CD4-positive, alpha-beta T cell treated with Interferon alpha-2 for 1 hour (primary cell): ENCODE measurements around the gene RDH12.
"Not testable (repeated sequence)": the region's sequence is repeated elsewhere in the genome, so short reads cannot be mapped to it uniquely, and the experiment has no call there.

Experiments used
- DNase-seq, 2 donors: peaks; one replicate each; pipeline ENCODE4 v3.0.0-alpha.2; 2020 to 2022

The RDH12 gene

DNA sequence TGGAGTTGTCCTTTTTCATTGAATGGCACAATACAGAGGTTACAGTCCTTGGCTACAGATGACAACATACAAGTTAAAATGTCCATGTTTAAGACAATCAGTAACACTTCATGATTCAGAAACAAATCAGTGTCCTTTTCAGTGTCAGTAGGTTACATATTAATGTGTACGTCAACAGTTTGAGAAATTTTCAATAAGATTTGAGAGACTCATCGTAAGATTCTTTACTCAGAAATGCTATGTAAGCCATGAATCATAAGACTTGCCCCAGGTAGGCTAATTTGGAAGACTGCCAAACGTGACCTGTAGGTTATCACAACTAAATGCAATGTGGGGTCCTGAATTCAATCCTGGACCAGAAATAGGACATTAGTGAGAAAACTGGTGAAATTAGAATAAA, 3.5 kb downstream of the RDH12 start:
- no peak for DNase-seq

DNA sequence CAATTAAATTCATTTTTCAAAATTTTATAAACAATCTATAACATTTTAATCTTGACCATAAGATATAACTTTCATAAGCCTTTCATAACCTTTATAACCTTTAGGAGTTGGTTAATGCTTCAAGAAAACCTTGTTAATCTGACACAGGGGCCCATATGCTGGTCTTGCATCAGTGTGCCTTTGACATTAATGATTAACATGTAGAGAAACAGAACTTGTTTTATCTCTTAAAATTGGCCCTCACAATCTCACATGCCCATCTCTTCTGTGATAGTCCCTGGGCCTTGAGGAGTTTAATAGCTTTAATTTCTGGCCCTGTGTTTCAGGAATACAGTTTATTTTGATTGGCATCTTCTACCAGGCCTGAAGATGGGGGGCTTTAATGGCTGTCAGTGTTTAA, 7.7 kb downstream of the RDH12 start:
- not testable (repeated sequence) for DNase-seq

DNA sequence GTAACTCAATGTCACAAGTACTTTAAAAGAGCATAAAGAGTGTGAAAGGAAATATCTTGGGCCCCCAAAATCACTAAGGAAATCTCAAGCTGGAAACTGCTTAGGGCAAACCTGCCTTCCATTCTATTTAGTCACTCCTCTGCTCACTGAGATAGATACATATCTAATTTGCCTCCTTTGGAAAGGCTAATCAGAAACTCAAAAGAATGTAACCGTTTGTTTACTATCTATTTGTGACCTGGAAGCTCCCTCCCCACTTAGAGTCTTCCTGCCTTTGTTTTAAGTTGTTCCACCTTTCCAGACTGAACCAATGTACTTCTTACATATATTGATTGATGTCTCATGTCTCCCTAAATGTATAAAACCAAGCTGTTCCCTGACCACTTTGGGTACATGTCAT, 8.1 kb downstream of the RDH12 start:
- DNase-seq, result not testable (repeated sequence)

DNA sequence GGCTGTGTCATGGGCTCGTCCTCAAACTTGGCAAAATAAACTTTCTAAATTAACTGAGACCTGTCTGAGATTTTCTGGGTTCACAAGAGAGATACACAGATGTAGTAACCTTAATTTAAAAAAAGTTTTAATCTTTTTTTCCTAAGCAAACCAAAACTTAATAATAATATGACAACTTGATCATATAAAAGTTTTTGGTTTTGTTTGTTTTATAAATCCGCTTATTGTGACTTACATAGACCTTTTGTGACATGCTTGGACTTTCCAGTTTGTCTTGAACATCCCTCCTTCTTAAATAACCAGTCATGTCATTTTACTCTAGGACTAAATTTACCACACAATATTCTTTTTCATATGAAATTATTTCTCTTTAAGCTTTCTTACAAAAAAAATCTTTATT, 8.5 kb downstream of the RDH12 start:
- no peak for DNase-seq

DNA sequence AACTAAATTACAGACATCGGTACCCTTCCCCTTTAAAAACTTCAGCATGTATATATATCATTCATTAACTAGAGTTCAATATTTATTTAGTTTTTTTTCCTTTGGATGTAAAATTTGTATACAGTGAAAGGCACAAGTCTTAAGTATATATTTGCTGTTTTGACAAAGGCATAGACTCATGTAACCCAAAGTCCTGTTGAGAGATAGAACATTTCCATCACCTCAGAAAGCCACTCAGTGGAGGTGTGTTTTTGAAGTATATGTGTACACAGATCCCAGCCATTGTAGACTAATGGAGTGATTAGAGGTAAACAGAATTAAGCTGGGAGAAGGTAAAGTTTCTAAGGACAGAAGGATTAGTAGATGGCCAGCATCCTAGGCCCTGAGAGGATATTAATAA, 15.4 kb downstream of the RDH12 start:
- no peak for DNase-seq

DNA sequence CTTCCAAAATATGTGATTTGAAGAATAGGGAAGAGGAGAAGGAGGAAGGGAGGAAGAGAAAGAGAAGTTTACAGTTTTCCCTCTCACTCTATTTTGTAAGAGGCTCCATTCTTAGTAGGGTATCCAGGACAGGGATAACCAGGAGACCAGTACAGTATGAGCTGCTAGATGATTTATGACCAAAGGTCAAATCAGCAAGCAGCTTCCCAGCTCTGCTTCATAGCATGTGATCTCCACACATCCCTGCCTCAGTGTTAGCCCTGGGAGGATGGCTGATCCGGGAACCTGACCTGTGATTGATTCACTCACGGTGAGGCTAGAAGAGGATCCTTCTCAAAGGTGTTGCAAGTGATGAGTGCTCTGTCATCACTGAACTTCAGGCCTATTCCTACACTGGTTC, 16.6 kb downstream of the RDH12 start:
- DNase-seq, result no peak

DNA sequence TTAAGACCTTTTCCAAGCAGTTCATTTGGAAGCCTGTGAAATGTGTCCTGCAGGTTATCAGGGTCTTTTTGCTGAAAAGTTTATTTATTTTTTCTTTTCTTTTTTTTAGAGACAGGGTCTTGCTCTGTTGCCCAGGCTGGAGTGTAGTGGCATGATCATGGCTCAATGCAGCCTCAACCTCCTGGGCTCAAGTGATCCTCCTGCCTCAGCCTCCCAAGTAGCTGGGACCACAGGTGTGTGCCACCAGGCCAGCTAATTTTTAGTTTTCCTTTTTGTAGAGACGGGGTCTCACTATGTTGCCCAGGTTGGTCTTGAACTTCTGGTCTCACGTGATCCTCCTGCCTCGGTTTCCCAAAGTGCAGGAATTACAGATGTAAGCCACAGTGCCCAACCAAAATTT, 17.7 kb downstream of the RDH12 start:
- DNase-seq, result not testable (repeated sequence)

DNA sequence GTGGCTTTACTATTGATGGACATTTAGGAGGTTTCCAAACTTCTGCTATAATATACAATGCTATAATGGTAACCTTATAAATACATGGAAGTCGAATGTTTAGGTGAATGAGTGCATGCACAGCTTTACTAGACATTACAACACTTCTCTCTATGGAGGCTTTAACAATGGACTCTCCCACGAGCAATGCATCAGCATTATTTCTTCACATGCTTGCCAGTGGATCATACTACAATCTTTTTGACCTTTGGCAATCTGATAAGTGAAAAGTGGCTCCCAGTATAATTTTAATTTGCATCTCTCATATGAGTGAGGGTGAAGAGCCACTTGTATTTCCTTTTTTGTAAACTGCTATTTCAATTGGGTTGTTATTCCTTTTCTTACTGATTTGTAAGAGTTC, 18.2 kb downstream of the RDH12 start:
- no peak for DNase-seq

DNA sequence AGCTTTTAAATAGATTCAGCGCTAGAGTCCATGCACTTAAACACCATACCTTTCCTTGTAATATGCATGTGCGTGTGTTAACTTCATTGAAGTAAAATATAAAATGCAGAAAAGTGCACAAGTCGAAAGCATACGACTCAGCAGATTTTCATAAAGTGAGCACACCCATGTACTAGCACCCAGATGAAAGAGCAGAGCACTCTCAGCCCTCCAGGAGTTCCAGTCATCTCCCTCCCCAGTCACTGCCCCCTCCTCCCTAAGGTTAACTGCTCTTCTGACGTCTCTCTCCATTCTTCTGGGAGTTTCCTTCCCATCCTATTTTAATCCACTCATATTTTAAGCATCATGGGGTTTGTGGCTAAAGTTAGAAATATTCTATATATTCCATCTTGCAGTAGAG, 20.2 kb downstream of the RDH12 start:
- no peak for DNase-seq

DNA sequence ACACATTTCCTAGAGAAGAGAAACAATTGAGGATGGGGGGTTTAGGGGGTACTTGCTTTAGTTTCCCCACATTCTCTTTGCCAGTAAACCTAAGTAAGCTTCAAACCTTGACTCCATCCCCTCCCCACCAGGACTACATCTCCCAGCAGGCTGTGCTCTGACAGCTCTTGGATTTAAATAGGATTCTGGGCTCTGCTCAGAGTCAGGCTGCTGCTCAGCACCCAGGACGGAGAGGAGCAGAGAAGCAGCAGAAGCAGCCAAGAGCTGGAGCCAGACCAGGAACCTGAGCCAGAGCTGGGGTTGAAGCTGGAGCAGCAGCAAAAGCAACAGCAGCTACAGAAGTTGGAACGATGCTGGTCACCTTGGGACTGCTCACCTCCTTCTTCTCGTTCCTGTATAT, 20.6 kb downstream of the RDH12 start:
- no peak for DNase-seq

DNA sequence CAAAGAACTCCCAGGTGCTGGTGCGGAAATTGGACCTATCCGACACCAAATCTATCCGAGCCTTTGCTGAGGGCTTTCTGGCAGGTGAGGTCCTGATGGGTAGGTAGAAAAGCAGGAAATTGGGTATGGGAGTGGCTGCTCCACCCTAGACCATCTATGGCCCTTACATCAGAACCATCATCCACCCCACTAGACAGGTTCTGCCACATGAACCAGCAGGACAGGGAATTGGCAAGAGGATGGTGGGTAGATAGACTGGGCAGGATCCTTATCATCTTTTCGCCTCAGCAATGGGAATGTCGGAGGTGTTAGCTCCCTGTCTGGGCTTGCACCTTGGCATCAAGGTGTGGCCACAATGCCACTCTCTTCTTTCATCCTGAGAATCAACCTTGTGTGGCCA, 23.5 kb downstream of the RDH12 start:
- no peak for DNase-seq

DNA sequence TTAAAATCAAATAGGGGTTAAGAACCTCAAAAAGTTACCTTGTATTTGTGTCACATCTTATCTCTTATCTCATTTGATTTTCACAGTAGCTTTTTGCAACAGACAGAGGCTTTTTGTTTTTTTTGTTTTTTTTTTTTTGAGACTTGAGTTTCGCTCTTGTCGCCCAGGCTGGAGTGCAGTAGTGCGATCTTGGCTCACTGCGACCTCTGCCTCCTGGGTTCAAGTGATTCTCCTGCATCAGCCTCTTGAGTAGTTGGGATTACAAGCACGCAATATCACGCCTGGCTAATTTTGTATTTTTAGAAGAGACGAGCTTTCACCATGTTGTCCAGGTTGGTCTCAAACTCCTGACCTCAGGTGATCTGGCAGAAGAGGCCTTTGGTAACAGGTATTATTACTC, 25.7 kb downstream of the RDH12 start:
- no peak for DNase-seq

DNA sequence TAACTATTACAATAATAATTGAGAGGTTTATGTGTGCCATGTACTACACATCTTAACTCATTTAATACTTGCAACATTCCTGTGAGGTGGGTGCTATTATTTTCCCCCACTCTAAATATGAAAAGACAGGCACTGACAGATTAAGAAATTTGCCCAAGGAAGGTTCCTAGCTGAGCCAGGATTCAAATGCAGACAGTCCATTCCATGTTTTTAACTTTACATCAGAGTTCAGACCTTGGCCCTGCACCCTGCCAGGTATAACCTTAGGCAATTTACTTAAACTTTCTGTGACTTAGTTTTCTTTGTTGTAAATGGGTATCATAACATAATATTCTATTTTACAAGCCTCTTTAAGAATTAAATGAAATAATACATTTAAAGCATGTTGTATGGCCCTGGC, 26.6 kb downstream of the RDH12 start:
- DNase-seq, result no peak

DNA sequence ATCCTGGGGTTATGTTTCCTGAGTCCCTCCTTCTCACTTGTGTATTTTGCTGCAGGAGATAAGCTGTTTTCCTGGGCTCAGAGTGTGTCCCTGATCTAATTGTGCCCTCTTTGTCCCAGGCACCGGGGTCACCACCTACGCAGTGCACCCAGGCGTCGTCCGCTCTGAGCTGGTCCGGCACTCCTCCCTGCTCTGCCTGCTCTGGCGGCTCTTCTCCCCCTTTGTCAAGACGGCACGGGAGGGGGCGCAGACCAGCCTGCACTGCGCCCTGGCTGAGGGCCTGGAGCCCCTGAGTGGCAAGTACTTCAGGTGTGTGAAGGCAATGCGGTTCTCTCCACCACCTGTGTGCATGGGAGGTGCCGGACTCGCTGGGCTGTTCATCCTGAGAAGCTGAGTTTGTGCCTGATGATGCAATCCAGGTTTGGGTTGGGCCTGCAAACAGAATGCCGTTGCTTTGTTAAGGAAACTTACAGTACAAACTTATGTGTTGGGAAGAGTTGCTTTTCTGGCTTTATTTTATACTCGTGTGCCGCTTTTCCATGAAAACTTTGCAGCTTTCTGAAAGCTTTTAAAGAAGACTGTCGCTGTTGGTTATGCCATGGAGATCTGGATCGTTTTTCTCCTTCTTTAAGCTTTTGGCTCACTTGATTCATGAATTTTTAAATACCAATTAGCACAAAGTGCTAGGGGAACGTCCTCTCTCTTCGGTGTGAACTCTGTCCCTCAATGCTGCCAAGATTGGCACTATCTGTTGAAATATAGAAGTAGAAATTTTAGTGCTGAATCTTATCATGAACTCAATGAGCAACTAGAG, 27.6 kb downstream of the RDH12 start:
- DNase-seq, result no peak

DNA sequence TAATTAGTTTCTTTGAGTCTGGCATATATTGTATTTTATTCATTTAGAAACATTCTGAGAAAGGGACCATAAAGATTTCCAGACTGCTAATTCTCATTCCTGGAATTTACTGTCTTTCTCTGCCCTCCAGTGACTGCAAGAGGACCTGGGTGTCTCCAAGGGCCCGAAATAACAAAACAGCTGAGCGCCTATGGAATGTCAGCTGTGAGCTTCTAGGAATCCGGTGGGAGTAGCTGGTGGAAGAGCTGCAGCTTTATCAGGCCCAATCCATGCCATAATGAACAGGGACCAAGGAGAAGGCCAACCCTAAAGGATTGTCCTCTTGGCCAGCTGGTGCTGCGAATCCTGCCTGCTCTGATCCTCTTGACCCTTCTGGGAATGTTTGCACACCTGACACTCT, 31.9 kb downstream of the RDH12 start:
- DNase-seq, result no peak

DNA sequence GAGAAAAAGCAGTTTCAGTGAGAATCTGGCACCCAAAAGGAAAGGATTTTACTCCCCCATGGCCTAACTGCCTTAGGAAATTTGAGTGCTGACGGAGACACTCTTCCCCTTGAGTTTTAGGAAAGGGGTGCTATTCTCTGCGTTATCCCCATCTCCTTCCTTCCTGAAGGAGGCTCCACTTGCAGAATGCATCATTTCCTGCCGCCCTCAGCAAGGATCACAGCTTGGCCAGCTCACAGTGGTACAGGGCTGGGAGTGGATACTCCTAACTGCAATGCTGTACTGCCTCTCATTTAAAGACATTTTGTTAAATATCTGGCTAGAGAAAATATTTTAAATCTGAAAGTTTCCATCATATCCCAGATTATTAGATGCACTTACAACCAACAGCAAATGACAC, 33.0 kb downstream of the RDH12 start:
- no peak for DNase-seq

DNA sequence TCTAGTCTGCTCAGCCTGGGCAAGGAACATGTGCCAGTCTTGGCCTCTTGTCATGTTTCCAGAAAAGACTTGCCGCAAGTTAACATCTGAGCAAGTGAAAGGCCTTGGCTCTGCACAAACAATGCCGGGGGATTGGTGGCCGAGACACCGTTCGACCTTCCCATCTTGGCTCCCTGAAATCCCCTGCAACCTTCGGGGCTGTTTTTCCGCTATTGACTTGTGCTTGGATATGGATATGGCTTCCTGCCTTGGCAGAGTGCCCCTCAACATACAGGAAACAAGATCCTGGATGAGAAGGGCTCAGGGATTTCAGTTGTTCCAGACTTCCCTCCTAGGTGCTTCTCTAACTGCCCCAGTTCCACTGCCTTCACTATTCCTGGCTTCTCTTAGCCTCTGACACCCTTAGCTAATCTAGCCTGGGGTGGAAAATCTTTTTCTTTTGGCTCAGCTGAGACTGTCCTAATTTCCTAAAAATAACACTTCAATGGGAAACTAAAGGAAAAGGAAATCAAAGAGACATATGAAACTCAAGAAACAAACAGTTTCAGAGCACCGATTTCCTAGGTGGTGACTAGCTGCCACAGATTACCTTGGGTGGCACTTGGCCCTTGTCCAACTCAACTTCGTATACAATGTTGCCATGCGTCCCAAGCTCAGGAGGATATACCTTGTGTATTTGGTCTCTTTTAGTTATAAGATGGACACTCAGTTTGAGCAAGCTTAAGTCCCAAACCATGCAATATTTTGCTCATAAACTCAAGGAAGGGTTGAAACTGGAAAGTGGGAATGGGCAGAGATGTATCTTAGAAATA, 33.9 kb downstream of the RDH12 start:
- DNase-seq, result no peak

DNA sequence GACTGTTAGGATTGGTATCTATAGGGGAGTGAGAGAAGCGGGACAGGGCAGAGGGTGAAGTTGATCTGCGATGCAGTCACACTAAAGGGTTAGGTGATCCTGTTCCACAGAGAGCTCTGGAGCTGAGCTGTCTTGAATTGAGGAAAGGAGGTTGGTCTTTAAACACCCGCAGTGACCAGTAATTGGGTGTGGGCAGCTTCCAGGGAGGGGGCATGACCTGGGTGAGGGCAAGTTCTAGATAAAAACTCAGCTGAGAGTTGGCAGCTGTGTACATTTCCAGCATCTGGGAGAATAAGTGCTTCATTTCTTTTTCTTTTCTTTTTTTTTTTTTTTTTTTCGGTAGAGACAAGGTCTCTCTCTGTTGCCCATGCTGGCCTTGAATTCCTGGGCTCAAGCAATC, 35.1 kb downstream of the RDH12 start:
- no peak for DNase-seq

DNA sequence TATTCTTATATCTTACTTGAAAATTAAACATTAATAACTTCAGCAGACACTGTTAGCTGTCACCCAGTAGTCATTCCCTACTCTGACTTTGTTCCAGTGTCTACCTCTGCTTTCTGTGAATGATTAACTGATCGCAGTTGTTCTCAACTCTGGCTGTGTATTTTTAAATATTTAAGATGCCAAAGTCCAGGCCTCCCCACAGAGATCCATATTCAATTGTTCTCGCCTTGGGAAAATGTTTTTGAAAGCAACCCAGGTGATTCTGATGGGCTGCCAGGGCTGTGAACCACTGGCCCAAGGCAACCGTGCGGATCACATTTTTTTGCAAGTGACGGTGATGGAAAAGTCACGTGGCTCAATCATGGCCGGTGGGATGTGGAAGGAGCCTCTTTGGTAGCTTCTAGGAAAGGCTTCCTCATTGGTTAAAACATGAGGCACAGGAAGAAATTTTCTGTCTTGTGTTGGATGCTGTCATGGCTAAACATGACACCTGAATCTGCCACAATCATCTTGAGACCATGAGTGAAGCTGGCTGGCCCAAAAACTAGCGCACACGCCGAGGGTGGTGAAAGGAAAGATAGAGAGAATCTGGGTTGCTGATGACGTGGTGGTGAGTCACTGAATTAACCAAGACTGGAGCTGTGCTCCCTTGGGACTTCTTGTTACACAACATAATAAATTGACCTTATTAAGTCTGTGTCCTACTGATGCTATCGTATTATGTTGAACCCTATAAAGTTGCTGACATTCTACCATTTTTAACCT, 37.2 kb downstream of the RDH12 start:
- DNase-seq, result no peak

DNA sequence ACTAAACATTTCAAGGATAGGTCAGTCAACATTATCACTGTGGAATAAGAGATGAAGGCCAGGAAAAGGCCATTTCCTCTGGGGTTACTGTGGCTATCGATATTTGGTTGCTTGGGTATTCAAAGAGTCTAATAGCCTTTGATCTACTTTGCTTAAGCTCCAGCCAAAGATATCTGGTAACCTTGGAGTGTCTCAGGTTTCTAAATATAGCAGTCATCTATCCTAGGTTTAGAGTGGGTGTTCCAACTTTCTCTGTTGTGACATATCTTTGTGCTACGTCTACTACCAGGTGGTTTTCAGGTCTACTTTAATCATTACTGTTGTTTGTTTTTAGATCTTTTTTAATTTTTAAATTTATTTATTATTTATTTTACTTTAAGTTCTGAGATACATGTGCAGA, 42.4 kb downstream of the RDH12 start:
- DNase-seq, result no peak

DNA sequence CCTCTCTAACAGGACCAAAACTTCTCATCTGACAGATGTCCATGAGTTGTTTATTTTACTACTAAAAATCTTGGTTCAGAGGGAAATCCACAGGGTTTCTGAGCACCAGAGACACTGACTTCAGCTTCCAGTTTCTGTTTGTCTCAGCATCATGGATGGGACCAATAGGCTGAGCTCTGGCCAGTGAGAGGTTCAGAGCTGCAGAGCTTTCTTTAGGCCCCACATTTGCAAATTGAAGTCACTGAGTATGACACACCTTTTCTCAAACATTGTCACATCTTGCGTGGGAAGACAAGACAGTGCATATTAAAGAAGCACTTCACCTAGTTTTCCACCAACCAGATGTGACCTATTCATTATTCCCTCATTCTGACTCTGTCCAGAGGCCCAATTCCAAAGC, 45.2 kb downstream of the RDH12 start:
- DNase-seq, result no peak

DNA sequence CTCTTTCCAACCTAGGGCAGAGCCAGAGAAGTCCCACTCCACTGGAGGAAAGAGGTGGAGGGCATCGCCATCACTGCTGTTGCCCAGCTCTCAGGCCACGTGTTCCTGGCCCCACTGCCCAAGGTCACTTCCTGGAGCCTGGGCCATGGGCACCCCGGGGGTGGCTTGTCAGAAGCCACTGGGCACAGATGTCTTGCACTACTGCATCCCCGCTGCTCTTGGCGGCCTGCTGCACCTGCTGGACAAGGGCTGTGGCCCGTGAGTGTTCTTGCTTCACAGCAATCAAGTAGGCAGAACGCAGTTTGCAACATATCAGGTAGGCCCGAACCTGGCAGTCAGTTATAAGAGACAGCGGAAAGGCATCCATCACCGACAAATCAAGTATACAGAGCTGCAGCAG, 46.6 kb downstream of the RDH12 start:
- no peak for DNase-seq

DNA sequence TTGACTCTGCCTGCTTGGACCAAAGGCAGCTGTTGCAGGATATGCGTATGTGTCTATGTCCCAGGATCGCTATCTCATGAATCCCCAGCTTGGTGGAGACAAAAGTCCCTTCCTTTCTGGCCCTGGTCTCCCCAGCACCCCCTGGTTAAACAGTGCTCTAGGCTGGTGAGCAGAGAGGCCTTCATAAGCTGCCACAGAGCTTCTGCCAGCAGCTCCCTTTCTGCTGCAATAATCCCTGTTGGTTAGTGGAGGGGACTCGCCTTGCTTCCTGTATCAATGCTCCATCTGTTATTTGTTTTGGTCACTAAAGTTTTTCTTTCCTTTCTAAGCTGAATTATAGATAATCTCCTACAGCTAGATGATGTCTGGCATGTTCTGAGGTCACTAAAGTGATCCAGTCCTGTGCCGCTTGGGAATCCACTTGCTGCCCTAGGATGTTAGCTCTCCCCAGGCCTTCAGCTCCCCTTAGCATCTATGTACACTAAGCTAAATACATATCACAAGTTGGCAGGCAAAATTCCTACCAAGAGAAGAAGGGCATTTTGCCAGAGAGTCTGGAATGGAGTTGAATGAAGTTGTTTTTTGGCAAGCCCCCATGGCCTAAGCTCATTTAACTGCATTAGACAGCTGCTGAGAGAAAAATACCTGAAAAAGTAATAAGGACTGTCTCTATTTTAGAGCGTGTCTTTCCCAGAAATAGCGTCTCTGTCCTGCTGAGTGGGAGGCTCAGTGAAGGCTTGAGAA, 47.8 kb downstream of the RDH12 start:
- DNase-seq, result no peak
